NCI-H748 (cell line): Measurements from ENCODE around the gene TULP4.
A peak's percentile ranks its signal among the peaks of the same experiment; 100 is the strongest.
"Not testable (repeated sequence)": the region's sequence is repeated elsewhere in the genome, so short reads cannot be mapped to it uniquely, and the experiment has no call there.

Source experiments
- DNase-seq: peaks from one replicate; lab custom pipeline; 2025; ENCODE audit not compliant: unreplicated experiment; lab: John Stamatoyannopoulos, UW

Gene TULP4

DNA sequence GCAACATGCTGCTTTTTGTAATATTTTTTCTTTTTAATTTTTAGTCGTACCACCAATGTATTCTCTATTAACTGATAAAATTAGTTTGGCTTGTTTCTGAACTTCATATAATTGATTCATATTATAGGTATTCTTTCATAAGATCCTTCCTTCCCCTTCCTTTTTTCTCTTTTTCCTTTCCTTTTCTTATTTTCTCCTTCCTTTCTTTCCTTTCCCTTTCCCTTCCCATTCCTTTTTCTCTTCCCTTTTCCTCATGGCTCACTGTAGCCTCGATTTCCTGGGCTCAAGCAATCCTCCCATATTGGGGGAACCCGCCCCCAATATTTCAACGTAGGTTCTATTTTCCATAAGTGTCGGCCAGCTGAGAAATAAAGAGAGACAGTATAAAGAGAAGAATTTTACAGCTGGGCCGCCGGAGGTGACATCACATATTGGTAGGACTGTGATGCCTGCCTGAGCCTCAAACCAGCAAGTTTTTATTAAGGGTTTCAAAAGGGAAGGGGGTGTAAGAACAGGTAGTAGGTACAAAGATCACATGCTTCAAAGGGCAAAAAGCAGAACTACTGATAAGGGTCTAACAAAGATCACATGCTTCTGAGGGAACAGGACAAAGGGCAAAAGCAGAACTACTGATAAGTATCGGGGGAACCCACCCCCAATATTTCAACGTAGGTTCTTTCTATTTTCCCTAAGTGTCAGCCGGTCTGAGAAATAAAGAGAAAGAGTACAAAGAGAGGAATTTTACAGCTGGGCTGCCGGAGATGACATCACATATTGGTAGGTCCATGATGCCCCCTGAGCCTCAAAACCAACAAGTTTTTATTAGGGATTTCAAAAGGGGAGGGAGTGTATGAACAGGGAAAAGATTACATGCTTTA, 16.1 kb upstream of the TULP4 start:
- not testable (repeated sequence) for DNase-seq

DNA sequence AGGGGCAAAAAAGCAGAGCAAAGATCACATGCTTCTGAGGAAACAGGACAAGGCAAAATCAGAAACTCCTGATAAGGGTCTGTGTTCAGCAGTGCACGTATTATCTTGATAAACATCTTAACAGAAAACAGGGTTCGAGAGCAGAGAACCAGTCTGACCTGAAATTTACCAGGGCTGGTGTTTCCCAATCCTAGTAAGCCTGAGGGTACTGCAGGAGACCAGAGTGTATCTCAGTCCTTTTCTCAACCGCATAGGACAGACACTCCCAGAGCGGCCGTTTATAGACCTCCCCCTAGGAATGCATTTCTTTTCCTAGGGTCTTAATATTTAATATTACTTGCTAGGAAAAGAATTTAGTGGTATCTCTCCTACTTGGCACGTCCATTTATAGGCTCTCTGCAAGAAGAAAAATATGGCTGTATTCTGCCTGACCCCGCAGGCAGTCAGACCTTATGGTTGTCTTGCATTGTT, 15.4 kb upstream of the TULP4 start:
- DNase-seq: not testable (repeated sequence)

DNA sequence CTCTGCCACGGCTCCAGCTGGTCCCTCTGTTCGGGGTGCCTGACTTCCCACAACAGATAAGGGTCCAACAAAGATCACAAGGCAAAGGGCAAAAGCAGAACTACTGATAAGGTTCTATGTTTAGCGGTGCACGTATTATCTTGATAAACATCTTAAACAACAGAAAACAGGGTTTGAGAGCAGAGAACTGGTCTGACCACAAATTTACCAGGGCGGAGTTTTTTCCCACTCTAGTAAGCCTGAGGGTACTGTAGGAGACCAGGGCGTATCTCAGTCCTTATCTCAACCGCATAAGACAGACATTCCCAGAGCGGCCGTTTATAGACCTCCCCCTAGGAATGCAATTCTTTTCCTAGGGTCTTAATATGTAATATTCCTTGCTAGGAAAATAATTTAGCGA, 14.6 kb upstream of the TULP4 start:
- not testable (repeated sequence) for DNase-seq

DNA sequence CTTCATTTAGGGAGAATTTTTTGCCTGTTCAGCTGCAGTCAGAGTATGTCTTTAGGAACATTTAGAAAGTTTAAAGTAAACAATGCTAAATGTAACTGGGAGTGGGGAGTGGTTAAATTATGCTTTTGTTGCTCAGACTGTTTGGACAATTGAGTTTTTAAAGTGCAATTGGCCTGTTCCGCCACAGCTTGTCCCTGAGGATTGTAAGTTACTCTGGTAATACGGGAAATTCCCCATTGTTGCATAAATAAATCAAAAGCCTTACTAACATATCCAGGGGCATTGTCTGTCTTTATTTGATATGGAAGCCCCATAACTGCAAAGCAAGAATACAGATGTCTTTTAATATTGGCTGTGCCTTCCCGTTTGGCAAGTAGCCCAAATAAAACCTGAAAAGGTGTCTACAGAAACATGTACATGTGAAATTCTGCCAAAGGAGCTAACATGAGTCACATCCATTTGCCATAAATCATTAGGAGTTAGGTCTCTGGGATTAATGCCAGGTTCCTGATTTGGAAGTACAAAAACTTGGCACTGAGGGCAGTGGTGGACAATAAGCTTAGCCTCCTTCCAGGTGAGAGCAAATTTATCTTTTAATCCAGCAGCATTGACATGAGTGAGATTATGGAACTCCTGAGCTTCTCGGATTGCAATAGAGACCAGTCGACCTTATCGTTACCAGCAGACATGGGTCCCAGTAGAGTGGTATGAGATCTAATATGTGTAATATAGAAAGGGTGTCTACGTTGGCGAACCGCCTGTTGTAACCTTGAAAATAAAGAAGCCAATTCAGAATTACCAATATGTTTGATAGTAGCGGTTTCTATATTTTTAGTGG, 11.7 kb upstream of the TULP4 start:
- peak; percentile 87 for DNase-seq

DNA sequence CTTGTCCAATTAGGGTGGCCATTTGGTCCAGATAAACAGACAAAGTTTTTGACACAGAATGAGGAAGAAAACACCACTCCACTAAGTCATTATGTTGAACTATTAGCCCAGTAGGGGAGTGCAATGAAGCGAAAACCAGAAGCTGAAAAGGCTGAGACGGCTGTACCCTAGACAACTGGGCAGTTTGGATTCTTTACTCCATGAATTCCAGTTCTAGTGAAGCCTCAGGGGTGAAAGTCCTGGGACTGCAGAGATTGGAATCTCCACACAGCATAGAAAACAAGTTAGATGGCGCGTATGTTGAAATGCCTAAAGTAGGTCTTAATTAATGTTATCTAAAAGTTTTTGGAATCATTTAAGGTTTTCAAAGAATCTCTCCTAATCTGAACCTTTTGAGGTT, 10.7 kb upstream of the TULP4 start:
- DNase-seq: not testable (repeated sequence)

DNA sequence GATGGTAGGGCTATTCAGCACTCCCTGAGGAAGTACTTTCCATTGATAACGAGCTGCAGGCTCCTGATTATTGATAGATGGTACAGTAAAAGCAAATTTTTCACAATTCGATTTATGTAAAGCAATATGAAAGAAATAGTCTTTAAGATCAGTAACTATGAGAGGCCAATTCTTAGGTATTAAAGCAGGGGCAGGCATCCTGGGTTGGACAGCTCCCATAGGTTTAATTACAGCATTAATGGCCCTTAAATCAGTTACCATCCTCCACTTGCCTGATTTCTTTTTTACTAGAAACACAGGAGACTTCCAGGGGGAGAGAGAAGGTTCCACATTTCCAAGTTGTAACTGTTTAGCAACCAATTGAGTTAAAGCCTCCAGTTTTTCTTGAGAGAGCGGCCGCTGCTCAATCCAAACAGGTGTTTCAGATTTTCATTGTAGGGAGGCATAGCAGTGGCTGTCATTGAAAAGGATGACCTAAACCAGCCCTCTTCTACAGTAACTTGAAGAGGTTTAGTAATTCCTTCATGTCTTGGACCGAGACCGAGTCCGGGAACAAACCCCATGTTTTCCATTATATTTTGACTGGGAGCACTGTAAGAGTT, 10.0 kb upstream of the TULP4 start:
- DNase-seq: not testable (repeated sequence)

DNA sequence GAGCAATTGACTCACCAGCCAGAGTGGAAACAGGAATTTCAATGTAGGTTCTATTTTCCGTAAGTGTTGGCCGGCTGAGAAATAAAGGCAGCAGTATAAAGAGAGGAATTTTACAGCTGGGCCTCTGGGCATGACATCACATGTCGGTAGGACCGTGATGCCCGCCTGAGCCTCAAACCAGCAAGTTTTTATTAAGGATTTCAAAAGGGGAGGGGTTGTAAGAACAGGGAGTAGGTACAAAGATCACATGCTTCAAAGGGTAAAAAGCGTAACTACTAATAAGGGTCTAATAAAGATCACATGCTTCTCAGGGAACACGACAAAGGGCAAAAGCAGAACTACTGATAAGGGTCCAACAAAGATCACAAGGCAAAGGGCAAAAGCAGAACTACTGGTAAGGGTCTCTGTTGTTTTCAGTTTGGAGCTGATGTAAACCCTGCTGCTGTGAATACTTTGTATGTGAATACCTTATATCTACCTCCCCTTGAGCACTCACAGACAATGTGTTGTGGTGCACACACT, 9.0 kb upstream of the TULP4 start:
- no peak for DNase-seq

DNA sequence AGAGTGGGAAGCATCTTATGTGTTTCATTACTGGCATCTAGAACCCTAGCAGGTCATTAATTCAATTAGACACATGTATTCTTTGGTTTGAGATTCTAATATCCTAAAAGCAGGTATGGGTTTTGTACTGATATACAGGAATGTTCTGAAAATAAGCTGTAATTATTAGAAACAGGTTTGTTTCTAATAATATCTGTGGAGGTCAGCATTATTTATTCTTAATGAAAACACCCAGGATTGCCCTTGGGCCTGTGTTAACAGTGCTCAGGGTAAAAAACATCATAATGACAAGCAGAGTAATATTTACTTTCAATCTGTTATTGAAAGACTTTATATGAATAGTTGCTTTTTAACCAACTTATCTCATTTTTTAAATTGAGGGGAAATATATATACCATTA, 8.0 kb upstream of the TULP4 start:
- no peak for DNase-seq

DNA sequence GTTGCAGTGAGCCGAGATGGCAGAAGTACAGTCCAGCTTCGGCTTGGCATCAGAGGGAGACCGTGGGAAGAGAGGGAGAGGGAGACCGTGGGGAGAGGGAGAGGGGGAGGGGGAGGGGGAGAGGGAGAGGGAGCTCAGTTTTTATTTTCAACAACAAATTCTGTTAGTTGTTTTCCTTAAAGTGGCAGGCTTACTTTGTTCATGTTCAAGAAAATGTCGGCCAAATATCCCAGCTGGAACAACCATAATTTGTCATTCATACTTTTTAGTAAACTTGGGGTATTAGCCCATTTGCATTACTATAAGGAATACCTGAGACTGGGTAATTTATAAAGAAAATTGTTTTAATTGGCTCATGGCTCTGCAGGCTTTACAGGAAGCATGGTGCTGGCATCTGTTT, 2.5 kb upstream of the TULP4 start:
- DNase-seq: no peak

DNA sequence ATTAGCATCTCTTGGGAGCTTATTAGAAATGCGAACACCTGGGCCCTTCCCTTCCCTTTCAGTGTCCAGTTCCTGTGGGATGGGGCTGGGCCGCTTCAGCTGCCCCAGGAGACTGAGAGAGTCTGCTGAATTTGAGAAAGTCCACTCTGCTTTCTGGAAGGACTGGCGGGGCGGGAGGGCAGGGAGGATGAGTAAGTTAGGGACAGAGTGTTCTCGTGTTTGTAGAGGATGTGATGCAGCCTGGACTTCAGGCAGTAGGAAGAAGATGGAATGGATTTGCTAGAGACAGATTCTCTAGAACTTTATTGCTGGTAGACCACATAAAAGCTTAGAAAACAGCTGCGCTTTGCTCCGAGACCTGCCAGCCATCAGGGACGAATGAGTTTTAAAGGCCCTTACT, 1.1 kb upstream of the TULP4 start:
- no peak for DNase-seq

DNA sequence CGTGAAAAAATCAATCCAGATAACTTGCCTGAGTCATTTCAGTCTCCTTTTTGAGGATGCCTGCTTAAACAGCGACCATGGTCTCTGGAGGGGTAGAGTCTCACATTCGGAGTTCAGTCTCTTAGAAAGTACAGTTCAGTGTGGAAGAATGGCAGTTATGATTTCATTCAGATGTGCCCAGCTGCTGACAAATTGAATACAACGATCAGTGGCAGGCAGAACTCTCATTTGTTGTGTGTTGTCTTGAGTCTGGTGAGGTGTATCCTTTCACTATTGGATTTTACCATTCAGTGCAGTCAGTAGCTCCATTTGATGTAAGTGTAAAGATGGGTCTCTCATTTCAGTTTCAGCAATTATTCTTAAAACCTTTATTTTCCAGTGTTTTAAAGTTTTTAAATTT, 639 bp upstream of the TULP4 start:
- DNase-seq: no peak

DNA sequence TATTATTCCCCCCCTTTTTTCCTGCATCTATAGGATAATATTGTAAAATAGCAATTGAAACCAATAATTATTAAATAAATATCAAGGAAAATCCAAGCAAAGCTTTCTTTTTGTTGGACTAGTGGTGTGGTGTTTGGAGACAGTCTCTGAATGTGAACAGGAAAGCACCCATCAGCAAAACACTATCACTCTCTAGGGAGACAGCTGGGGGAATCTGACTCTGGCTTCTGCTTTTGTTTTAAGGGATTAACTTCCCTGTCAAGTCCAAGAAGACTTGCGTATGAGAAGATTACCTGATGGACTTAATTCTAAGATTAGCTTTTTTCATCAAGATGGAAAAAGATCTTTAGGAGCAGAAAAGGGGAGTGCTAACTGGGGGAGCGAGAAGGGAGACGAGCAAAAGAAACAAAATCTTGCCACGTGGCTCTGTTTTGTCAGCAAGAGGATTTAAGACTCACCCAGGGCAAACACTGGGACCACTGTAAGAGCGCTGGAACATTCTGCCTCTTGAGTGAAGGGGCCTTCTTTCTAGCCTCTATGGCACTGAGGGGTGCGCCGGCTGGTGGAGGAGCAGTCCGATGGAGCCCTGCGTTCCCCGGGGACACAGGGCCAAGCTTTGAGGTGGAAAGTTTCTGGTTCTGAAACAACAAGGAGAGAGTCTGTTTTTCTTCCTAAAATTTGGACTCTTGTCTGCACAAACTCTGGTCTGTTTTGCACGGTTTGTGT, 570 bp downstream of the TULP4 start:
- no peak for DNase-seq

DNA sequence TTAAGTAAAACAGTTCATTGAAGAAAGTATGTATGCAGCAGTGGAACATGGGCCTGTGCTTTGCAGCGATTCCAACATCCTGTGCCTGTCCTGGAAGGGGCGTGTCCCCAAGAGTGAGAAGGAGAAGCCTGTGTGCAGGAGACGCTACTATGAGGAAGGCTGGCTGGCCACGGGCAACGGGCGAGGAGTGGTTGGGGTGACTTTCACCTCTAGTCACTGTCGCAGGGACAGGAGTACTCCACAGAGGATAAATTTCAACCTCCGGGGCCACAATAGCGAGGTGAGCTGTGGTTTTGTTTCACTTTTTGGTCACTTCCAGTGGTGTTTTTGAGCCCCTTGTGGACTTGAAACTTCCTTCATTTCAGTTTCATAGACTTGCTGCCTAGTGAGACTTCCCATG, 1.7 kb downstream of the TULP4 start:
- DNase-seq: no peak

DNA sequence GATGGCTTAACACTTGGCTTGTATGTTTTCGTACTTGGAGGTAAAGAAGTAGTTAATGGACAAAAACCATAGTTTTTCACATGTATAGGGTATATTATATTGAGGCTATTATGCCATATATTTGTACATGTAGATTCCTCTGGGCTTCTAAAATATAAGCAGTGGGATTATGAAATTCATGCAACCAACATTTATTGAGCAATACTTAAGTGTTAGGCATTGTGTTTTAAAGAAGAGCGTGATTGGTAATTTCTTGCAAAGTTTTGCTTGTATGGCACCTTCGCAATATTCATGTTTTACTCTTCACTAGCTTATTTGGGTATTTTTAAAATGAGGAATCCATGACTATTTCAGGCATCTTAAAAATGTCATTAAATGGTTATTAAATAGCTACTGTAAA, 2.5 kb downstream of the TULP4 start:
- DNase-seq: no peak

DNA sequence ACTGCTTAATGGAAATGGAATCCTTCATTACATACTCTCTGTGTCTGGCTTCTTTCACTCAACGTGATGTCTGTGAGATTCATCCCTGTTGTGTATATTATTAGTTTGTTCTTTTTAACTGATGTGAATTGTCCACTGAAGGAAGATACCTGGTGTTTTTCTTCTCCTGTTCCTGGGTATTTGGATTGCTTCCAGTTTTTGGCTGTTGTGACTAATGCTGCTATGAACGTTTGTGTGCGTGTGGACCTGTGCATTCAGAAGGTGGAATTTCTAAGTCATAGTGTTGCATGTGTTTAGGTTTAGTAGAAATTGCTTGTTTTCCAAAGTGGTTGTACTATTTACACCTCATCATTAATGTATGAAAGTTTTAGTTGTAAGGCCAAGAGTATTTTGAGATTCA, 3.8 kb downstream of the TULP4 start:
- no peak for DNase-seq

DNA sequence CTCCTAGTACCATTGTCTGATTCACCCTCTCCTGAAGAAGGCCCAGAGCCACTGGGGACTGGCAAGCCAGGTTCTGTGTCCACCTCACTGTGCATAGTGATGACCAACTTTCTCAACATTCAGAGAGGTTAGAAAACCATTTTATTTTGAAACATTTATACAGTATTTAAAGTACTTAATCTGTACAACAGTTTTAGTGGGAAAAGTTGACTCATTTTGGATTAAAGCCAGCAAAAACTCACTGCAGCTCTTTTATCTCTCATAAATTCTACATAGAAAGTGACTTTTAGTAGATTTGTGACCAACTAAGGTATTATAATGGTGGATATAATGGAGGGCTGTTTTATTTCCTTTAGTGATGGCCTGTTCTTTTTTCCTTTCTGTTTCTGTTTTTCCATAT, 9.7 kb downstream of the TULP4 start:
- DNase-seq: no peak

DNA sequence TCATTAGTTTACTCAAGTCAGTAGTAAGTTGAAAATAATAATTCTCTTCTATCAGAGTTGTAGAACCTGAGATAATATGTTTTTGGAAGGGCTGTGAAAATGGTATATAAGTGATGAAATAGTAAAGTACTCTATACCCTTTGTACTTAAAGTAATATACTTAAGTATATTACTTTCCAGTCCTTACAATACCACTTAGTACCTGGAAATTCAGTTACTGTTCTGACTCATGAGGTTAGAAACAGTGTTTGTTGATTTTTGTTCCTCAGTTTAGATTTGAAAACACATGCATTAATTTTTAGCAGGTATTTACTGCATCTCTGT, 10.1 kb downstream of the TULP4 start:
- no peak for DNase-seq

DNA sequence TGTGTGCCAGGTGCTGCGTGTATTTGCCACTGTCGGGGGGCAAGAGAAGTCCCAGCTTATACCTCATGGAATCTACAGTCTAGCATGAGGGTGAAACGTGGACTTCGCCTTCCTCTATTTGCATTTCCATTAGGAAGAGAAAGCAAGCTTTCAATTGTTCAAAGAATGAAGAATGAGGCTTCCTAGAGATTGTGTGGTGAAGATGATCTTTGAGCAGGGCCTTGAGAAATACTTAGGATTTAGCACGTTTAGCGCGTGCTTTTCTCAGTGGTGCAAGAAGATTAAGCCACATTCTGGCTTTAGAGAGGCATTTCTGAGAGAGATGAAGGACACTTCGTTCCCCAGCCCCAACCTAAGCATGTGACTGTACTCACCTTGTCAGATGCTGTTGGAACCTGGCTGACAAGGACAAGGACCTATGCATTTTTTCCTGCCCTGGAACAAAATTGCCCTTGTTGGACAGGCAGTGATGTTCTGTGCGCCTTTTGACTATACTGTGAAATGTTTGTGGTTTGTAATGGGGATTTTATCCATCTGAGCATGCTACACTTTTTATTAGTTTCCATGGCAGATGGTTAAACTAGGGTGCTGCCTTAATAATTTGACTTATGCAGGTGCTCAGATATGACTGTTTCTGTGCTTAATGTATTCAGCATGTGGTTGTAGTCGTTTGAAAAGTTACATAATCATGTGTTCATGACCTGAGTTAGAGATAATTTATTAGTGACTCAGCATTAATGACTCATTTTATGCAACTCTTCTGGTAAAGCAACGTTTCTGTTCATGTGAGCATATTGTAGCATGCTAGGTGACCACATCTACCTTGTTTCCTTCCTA, 10.7 kb downstream of the TULP4 start:
- no peak for DNase-seq

DNA sequence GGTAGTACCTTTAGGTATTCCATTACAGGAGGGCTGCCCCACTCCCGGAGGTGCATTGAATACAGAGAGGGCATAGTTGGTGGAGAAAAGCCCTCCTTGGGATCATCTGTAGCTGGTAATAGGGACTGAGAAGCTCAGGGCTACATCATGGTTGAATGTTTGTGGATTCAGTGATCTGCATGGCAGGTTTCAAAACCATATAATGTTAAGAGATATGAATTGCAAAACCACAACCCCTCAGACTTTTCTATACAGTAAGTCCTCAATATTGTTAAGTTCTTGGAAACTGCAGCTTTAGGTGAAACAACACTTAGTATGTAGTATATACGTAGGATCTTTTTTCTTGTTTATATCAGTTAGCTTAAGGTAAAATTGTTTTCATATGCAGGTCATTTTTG, 11.3 kb downstream of the TULP4 start:
- no peak for DNase-seq

DNA sequence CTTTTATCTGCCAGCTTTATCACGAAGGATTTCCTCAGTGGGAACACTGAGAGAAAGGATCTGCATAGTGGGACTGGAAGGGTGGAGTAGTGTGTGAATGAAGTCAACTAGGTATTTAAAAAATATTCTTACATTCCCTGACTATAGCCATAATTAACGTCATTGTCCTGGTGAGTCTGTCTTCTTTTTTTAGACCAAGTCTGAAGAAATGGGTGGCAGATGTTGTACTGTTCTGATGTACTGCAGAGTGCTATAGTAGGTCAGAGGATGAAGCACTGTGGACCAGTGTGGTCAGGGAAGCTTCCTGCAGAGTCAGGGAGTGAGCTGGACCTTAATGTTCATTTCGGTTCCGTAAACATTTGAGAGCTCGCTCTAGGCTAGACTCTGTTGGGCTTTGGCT, 11.9 kb downstream of the TULP4 start:
- no peak for DNase-seq
